GM23338 (cell line): Measurements from ENCODE around the gene FUT3. TPM values are rescaled to one million over a fixed set of nuclear protein-coding genes. Genes with fewer than 3 reads are reported as not detected.

Experiments used
- ATAC-seq: fragments of 200-7000 bp; cut with Tn5 transposase; 3 replicates; pipeline ENCODE4 v1.9.1; 2020
- DNase-seq: peaks from one replicate; pipeline ENCODE4 v3.0.0-alpha.2; 2015; ENCODE audit warnings: low spot score
- H2AFZ ChIP-seq: fragments of 200-600 bp; sonication (generic); 2 replicates; pipeline ENCODE4 v1.8.0; 2016; ENCODE audit warnings: antibody characterized with exemption, mild to moderate bottlenecking, moderate library complexity
- H3F3A ChIP-seq: fragments of 200-600 bp; sonication (generic); replicated peaks from 2 replicates; pipeline ENCODE4 v1.8.0; 2017; ENCODE audit warnings: antibody characterized with exemption, mixed run types, low read depth
- H3K27ac ChIP-seq: fragments of 200-600 bp; sonication (generic); 2 replicates; pipeline ENCODE4 v1.6.1; 2016; ENCODE audit warnings: low read depth
- H3K27me3 ChIP-seq: fragments of 200-600 bp; sonication (generic); 2 replicates; pipeline ENCODE4 v1.8.0; 2016; ENCODE audit warnings: mild to moderate bottlenecking, mixed run types, moderate library complexity; ENCODE audit not compliant: insufficient read depth
- H3K36me3 ChIP-seq: fragments of 200-600 bp; sonication (generic); 2 replicates; pipeline ENCODE4 v1.8.0; 2016; ENCODE audit warnings: mild to moderate bottlenecking; ENCODE audit not compliant: insufficient read depth
- H3K4me1 ChIP-seq: fragments of 200-600 bp; sonication (generic); 2 replicates; pipeline ENCODE4 v1.8.0; 2016; ENCODE audit warnings: mild to moderate bottlenecking, moderate library complexity; ENCODE audit not compliant: insufficient read depth
- H3K4me2 ChIP-seq: fragments of 200-600 bp; sonication (generic); 2 replicates; pipeline ENCODE4 v1.7.1; 2017; ENCODE audit warnings: mixed run types
- H3K4me3 ChIP-seq: fragments of 200-600 bp; sonication (generic); 2 replicates; pipeline ENCODE4 v1.6.1; 2016; ENCODE audit warnings: mixed run types
- H3K79me2 ChIP-seq: fragments of 200-600 bp; sonication (generic); replicated peaks from 2 replicates; pipeline ENCODE4 v1.8.0; 2017; ENCODE audit warnings: mild to moderate bottlenecking; ENCODE audit not compliant: insufficient read depth
- H3K9me2 ChIP-seq: fragments of 200-600 bp; sonication (generic); 2 replicates; pipeline ENCODE4 v1.8.0; 2017; ENCODE audit not compliant: insufficient read depth
- H4K20me1 ChIP-seq: fragments of 200-600 bp; sonication (generic); replicated peaks from 2 replicates; pipeline ENCODE4 v1.8.0; 2017; ENCODE audit warnings: mild to moderate bottlenecking; ENCODE audit not compliant: insufficient read depth
- H3K27ac Mint-ChIP-seq: 2 replicates; pipeline ENCODE4 v1.8.0; 2020; ENCODE audit warnings: inconsistent platforms, mild to moderate bottlenecking, moderate library complexity, mixed read lengths
- H3K27me3 Mint-ChIP-seq: 3 replicates; pipeline ENCODE4 v1.8.0; 2022; ENCODE audit warnings: low read depth, mild to moderate bottlenecking, moderate library complexity, mixed read lengths, inconsistent platforms; ENCODE audit not compliant: insufficient read depth, poor library complexity
- H3K36me3 Mint-ChIP-seq: 3 replicates; pipeline ENCODE4 v1.8.0; 2021; ENCODE audit warnings: low read depth, mild to moderate bottlenecking, inconsistent platforms, moderate library complexity, mixed read lengths
- H3K4me1 Mint-ChIP-seq: 3 replicates; pipeline ENCODE4 v1.8.0; 2020; ENCODE audit warnings: mild to moderate bottlenecking, inconsistent platforms, mixed read lengths
- H3K4me3 Mint-ChIP-seq: 3 replicates; pipeline ENCODE4 v1.8.0; 2021; ENCODE audit warnings: moderate library complexity, mild to moderate bottlenecking, inconsistent platforms, mixed read lengths
- H3K9me3 Mint-ChIP-seq: 3 replicates; pipeline ENCODE4 v1.8.0; 2020; ENCODE audit warnings: moderate library complexity, mild to moderate bottlenecking, inconsistent platforms, mixed read lengths
- CREB1 ChIP-seq: fragments of 250-450 bp; sonication (Bioruptor Pico); IDR thresholded peaks from 2 replicates; pipeline ENCODE4 v1.5.0; 2020; ENCODE audit warnings: low read depth, mild to moderate bottlenecking, moderate library complexity
- NANOG ChIP-seq: IDR thresholded peaks from 2 replicates; pipeline ENCODE4 v1.6.1; 2016; ENCODE audit warnings: antibody characterized with exemption, borderline replicate concordance
- POLR2AphosphoS5 ChIP-seq: IDR thresholded peaks from 2 replicates; pipeline ENCODE4 v1.6.1; 2016; ENCODE audit warnings: antibody characterized with exemption, low read depth
- polyA plus RNA-seq: library from polyadenylated mRNA; unstranded; fragments of >200 nt; fragmentation: Nextera tagmentation; extraction: Ambion mirVana; gene quantifications from 2 replicates; pipeline ENCODE4 v1.2.1, GENCODE V29; 2016
- total RNA-seq: library from RNA; depleted of rRNA; stranded (reverse); fragments of >200 nt; shearing (Covaris generic); gene quantifications from 2 replicates; pipeline ENCODE4 v1.2.3, GENCODE V29; 2014
- TF ChIP-seq, protein P1 (sequence below): IDR thresholded peaks from 2 replicates; pipeline ENCODE4 v1.6.1; 2016; ENCODE audit warnings: antibody characterized with exemption
- TF ChIP-seq, protein P2 (sequence below), 2 experiments: fragments of 200-600 bp in 1 of 2; sonication (generic) in 1 of 2; conservative IDR thresholded peaks; 2 replicates each; pipeline versions ENCODE4 v1.5.1 to v1.6.1; 2016 to 2017; ENCODE audit warnings: antibody characterized with exemption in 2 of 2, low read depth in 2 of 2, mild to moderate bottlenecking in 2 of 2, moderate library complexity in 1 of 2

The FUT3 gene
- total and polyA plus RNA-seq, 2 experiments from 2014 or later: 0.45 TPM; not detected in 1

DNA sequence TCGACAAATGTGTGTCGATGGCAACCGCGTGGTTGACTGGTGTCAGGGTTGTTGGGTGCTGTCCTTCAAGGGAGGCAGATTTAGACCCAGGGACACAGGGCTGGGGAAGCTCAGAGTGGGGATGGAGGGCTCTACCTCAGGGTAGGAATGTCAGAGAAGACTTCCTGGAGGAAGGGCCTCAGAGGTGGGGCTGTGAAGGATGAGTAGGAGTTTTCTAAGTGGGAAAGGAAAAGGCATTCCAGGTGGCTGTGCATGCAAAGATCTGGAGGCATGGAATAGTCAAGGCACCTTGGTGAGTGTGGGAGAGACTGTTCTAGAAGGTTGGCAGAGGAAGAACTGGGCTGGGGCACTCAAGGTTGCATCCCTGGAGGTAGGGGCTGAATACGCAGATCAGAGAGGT is 44.3 kb downstream of the FUT3 start (continued):
- TF ChIP-seq, protein P1, sequence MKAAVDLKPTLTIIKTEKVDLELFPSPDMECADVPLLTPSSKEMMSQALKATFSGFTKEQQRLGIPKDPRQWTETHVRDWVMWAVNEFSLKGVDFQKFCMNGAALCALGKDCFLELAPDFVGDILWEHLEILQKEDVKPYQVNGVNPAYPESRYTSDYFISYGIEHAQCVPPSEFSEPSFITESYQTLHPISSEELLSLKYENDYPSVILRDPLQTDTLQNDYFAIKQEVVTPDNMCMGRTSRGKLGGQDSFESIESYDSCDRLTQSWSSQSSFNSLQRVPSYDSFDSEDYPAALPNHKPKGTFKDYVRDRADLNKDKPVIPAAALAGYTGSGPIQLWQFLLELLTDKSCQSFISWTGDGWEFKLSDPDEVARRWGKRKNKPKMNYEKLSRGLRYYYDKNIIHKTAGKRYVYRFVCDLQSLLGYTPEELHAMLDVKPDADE: no peak
- TF ChIP-seq CREB1 (CRISPR knock-in tag) (no peak), POLR2AphosphoS5 (no peak), NANOG (no peak)
- TF ChIP-seq, protein P2, sequence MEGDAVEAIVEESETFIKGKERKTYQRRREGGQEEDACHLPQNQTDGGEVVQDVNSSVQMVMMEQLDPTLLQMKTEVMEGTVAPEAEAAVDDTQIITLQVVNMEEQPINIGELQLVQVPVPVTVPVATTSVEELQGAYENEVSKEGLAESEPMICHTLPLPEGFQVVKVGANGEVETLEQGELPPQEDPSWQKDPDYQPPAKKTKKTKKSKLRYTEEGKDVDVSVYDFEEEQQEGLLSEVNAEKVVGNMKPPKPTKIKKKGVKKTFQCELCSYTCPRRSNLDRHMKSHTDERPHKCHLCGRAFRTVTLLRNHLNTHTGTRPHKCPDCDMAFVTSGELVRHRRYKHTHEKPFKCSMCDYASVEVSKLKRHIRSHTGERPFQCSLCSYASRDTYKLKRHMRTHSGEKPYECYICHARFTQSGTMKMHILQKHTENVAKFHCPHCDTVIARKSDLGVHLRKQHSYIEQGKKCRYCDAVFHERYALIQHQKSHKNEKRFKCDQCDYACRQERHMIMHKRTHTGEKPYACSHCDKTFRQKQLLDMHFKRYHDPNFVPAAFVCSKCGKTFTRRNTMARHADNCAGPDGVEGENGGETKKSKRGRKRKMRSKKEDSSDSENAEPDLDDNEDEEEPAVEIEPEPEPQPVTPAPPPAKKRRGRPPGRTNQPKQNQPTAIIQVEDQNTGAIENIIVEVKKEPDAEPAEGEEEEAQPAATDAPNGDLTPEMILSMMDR (conservative IDR thresholded peaks at IDR 0.05; ENCODE audit: low read depth in 2 of 2): no peak

DNA sequence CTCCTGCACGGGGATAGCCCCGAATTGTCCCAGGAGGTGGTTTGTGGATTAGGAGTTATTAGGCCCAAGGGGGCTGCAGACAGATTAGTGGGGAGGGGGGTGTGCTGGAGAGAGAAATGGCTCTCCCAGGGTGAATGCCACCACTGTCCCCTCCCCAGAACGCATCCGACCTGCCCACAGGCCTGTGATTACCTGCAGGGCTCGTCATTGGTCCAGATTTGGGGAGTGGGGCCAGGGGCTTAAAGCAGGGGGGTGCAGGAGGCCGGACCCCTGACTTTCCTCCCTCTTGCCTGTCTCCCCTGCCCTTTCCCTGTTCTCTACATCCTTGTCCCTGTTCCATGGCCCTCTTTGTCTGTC is 45.1 kb downstream of the FUT3 start:
- peaks cover 2% of the 10 kb centered on the region; the same call in 2 of the 3 replicates for H3K36me3 Mint-ChIP-seq
- peak overlapping the region; percentile 69 for H3K4me3 Mint-ChIP-seq
- no peak for DNase-seq

More for the DNA sequence above, 45.1 kb downstream of the FUT3 start:
- Histone ChIP-seq H2AFZ (peak overlapping the region; percentile 91; the same call in 1 of the 2 replicates), H3K9me2 (peaks cover 5% of the 10 kb centered on the region; the same call in 1 of the 2 replicates), H3K4me2 (peak overlapping the region; percentile 82), H3K79me2 (no peaks in the 10 kb centered on the region), H3K27ac (no peak overlapping the region), H3K36me3 (no peaks in the 10 kb centered on the region), H3K4me1 (peaks cover 6% of the 10 kb centered on the region; the same call in 1 of the 2 replicates), H3K4me3 (peak overlapping the region; percentile 57), H4K20me1 (no peaks in the 10 kb centered on the region; the same call in 1 of the 2 replicates), H3K27me3 (peaks cover 15% of the 10 kb centered on the region), H3F3A (no peaks in the 10 kb centered on the region)
- Mint-ChIP-seq H3K4me1 (peaks cover 23% of the 10 kb centered on the region), H3K27me3 (peaks cover 41% of the 10 kb centered on the region), H3K9me3 (peaks cover 3% of the 10 kb centered on the region; the same call in 2 of the 3 replicates), H3K27ac (no peak overlapping the region)
- TF ChIP-seq, protein P2 (conservative IDR thresholded peaks at IDR 0.05; ENCODE audit: low read depth in 2 of 2): peak in 1 of 2 experiments; percentile 5; a peak in 1 of 4 replicates
- TF ChIP-seq, protein P1: no peak
- ATAC-seq: no peak
